ENCODE measurements around the gene PRRT4. TPM values are rescaled to one million over a fixed set of nuclear protein-coding genes. Genes with fewer than 3 reads are reported as not detected.
A peak's percentile ranks its signal among the peaks of the same experiment; 100 is the strongest.

PRRT4 gene
- total and polyA plus RNA-seq, 2 of the 4 experiments (the other 2 are of a cell fraction): not detected

GRCh38 chr7:128343554-128344430, 17.7 kb downstream of the PRRT4 start, which contains the start of gene RBM28:
Gene RBM28 (minus strand): TSS chr7:128343908. CDS start chr7:128343793, 115 bp downstream.
- H3K4me3 ChIP-seq (ENCODE audit: insufficient read depth, low read depth, low read length): peak within 1 kb of the TSS; percentile 78
- peaks cover 9% of the 10 kb centered on the region for H3K27me3 ChIP-seq (ENCODE audit: control insufficient read depth, insufficient read depth, low read length)
- H3K36me3 ChIP-seq (ENCODE audit: control insufficient read depth, insufficient read depth, low read length): peaks cover 2% of the 10 kb centered on the region; the same call in 1 of the 2 replicates
- H3K9ac ChIP-seq (ENCODE audit: low read depth, low read length): peak within 1 kb of the TSS; percentile 94
- H2BK120ac ChIP-seq (ENCODE audit: low read depth, low read length): peak within 1 kb of the TSS; percentile 56; the same call in 1 of the 2 replicates
- H2BK15ac ChIP-seq (ENCODE audit: low read depth, low read length): no peak within 1 kb of the TSS
- ChIA-PET POLR2A (ENCODE audit: unreplicated experiment) (no interaction called here), CTCF (interaction anchor here (0.6 to 5.3 kb wide), 4 partner anchors 11 to 83 kb away, joined by 3 to 66 read pairs (median 4); no protein-coding TSS in a partner anchor)
- peak within 1 kb of the TSS; percentile 83 to 96 for H4K8ac ChIP-seq (ENCODE audit: low read depth in 2 of 2, low read length in 2 of 2)
- peak within 1 kb of the TSS; percentile 48; the same call in 1 of the 2 replicates for H2AK5ac ChIP-seq (ENCODE audit: low read depth, low read length)
- no peak within 1 kb of the TSS for H3K18ac ChIP-seq (ENCODE audit: low read depth, low read length)
- H2BK20ac ChIP-seq (ENCODE audit: low read depth, low read length): no peak within 1 kb of the TSS
- peak within 1 kb of the TSS; percentile 65 for H3K14ac ChIP-seq (replicated peaks; ENCODE audit: low read depth, low read length)
- ATAC-seq (ENCODE audit: low read depth) (peak; percentile 97), DNase-seq (peak; percentile 90)
- dilution Hi-C loops (cut with HindIII; ENCODE audit: low sequenced_read_pairs, unreplicated experiment): no loop called here
- intact Hi-C loops (cut with micrococcal nuclease): no loop called here
- H4K5ac ChIP-seq (ENCODE audit: low read depth, low read length): peak within 1 kb of the TSS; percentile 84
- peak within 1 kb of the TSS; percentile 90 for H3K4ac ChIP-seq (ENCODE audit: low read depth, low read length)
- H2BK5ac ChIP-seq (ENCODE audit: low read depth, low read length, poor library complexity, severe bottlenecking): peak within 1 kb of the TSS; percentile 87
- H3K4me1 ChIP-seq (ENCODE audit: control insufficient read depth, insufficient read depth, low read length): peaks cover 2% of the 10 kb centered on the region; the same call in 1 of the 2 replicates
- H3K9me3 ChIP-seq (ENCODE audit: control insufficient read depth, insufficient read depth, low read length): no peaks in the 10 kb centered on the region
- no peaks in the 10 kb centered on the region for H4K20me1 ChIP-seq (ENCODE audit: insufficient read depth, low read length)
- H3K79me1 ChIP-seq (ENCODE audit: low read depth in 1 of 2, low read length in 2 of 2): peaks cover 23 to 29% of the 10 kb centered on the region in 2 experiments
- BruUV-seq (replicated peaks): no TSS peak
- peak within 1 kb of the TSS; percentile 95 for H3K4me2 ChIP-seq (ENCODE audit: low read depth, low read length)
- H2AFZ ChIP-seq (replicated peaks; ENCODE audit: low read length, poor library complexity): peak within 1 kb of the TSS; percentile 99
- H4K91ac ChIP-seq (ENCODE audit: insufficient read depth, low read depth, low read length): peak within 1 kb of the TSS; percentile 64
- H3K56ac ChIP-seq (ENCODE audit: extremely low read depth, insufficient read depth, low read length): peak within 1 kb of the TSS; percentile 70
- WGBS, 2 experiments (ENCODE audit: extremely low coverage in 2 of 2, insufficient read length in 1 of 2): 0% methylated on average over 12 of the region's 49 CpGs; no CpG with 5 or more reads in 1 of the 2 experiments
- H3K9me1 ChIP-seq (ENCODE audit: insufficient read depth, low read length): peaks cover 3% of the 10 kb centered on the region; the same call in 1 of the 2 replicates
- peak within 1 kb of the TSS; percentile 77 for H3K23ac ChIP-seq (ENCODE audit: low read depth, low read length)
- H3K27ac ChIP-seq (ENCODE audit: insufficient read depth, low read length): peak within 1 kb of the TSS; percentile 91
- H2AK9ac ChIP-seq (replicated peaks; ENCODE audit: low read depth, low read length, poor library complexity): peak within 1 kb of the TSS; percentile 50
- in situ Hi-C loops (cut with MboI; ENCODE audit: low sequenced_read_pairs): no loop called here
- no peak for TF ChIP-seq SMC3 (IDR thresholded peaks at IDR 0.05; ENCODE audit: low read depth, low read length)
- no peak for TF ChIP-seq CTCF (conservative IDR thresholded peaks at IDR 0.05; ENCODE audit: low read depth, low read length)
- no peak for TF ChIP-seq MAFK (IDR thresholded peaks at IDR 0.05; ENCODE audit: low read depth, low read length)
- TF ChIP-seq NFE2L2 (IDR thresholded peaks at IDR 0.05; ENCODE audit: low read depth, low read length): peak; percentile 37; the same call in 1 of the 2 replicates
- TF ChIP-seq POLR2A (IDR thresholded peaks at IDR 0.05; ENCODE audit: low read depth, low read length): peak; percentile 75
- TF ChIP-seq RAD21 (IDR thresholded peaks at IDR 0.05; ENCODE audit: low read length): no peak
- no peak for TF ChIP-seq FOS (IDR thresholded peaks at IDR 0.05; ENCODE audit: low read depth, low read length)
- peak; percentile 41; the same call in 1 of the 2 replicates for TF ChIP-seq USF2 (IDR thresholded peaks at IDR 0.05; ENCODE audit: low read depth, low read length)
- no peak for TF ChIP-seq RFX5 (IDR thresholded peaks at IDR 0.05; ENCODE audit: low read depth, low read length)
- no peak for TF ChIP-seq RCOR1 (IDR thresholded peaks at IDR 0.05; ENCODE audit: insufficient replicate concordance, low read length)
- TF ChIP-seq MAZ (IDR thresholded peaks at IDR 0.05; ENCODE audit: borderline replicate concordance, low read depth, low read length): peak; percentile 79
- TF ChIP-seq MXI1 (IDR thresholded peaks at IDR 0.05; ENCODE audit: borderline replicate concordance, low read depth, low read length): peak; percentile 96
- peak; percentile 93 for TF ChIP-seq BHLHE40 (IDR thresholded peaks at IDR 0.05; ENCODE audit: low read depth, low read length)
- no peak for TF ChIP-seq CEBPB (IDR thresholded peaks at IDR 0.05; ENCODE audit: low read depth, low read length)

Measured in IMR-90 (cell line).